T1000 (cell line): ENCODE results near the gene WWOX.
"Not testable (repeated sequence)": the region's sequence is repeated elsewhere in the genome, so short reads cannot be mapped to it uniquely, and the experiment has no call there.

Source experiments
- DNase-seq: peaks from one replicate; lab custom pipeline; 2025; ENCODE audit warnings: mixed read lengths; lab: John Stamatoyannopoulos, UW

The WWOX gene

DNA sequence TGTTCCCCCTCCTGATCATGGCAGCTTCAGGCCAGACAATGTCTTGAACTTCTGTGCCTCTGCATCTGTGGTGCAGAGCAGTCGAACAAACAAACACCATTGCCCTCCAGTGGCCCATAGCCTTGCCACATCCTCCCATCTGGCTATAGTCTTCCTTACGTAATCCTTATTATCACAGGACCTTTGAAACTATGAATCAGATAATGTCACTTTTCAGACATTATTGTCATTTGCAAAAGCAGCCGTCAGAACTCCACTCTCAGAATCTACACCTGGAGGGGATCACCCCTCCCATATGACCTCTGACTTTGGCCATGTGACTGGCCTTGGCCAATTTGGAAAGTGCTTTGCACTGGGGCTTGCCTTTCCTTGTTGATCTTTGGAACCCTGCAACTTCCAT is 1113.8 kb downstream of the WWOX start:
- DNase-seq = no peak

DNA sequence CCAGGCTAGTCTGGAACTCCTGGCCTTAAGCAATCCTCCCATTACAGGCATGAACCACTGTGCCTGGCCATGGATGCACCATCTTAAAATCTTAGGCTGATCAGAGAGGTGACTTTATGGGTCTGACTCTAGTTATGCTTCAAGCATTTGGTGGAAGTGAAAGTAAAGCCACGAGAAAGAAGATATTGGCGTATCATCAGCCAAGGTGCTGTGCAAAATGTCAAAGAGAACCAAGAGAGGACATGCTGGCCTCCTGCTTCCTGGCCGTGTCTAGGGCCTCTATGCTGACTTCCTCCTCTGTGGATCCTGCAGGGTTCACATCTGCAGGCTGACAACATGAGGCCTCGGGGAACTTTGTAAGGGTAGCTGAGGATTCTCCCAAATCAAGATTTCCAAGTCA is 1115.8 kb downstream of the WWOX start:
- DNase-seq = no peak

DNA sequence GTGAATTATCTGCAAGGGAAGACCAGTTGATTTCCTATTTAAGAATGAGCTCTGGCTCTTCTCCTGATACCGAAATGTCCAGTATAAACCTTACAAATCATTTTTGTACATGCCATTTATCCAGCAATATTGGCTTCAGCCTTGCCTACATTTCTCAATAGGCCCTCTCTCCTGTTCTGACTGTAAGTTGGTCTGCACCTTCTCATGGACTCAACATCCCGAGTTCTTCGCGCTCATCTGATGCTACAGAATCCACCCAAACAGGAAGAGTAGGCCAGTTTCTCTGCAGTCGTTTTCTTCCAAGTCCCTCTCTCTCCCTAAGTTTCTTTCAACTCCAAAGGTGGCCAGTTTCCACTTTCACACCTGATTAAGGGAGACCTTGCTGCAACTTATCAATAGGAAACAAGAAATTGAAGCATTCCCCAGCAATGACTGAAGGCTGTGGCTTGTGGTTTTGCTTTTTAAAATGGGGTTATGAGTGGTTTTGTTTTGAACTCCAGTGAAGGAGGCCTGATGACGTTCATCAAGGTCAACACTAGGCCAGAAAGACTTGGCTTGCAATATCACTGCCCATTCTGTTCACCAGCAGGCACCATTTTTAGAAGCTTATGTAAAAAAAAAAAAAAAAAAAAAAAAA is 1118.0 kb downstream of the WWOX start:
- no peak for DNase-seq

DNA sequence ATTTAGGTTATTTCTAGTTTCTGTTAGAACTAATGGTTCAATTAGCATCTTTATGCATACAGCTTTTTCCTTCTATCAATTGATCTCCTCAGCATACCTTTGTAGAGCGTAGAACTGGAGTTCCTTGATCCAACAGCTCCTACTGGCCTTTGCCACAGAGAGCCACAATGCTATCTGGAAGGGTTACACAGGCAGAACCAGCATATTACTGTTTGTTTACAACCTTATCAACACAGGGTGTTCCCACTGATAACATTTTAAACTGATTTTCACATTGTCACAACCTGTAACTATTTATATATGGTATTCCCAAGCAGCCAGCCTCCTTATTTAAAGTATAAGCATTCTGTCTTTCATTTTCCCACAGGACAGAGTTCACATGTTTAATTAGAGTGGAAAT is 1118.9 kb downstream of the WWOX start:
- DNase-seq = no peak

DNA sequence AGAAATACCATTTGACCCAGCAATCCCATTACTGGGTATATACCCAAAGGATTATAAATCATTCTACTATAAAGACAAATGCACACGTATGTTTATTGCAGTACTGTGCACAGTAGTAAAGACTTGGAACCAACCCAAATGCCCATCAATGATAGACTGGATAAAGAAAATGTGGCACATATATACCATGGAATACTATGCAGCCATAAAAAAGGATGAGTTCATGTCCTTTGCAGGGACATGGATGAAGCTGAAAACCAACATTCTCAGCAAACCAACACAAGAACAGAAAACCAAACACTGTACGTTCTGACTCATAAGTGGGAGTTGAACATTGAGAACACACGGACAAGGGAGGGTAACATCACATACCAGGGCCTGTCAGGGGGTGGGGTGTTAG is 1126.5 kb downstream of the WWOX start:
- DNase-seq = not testable (repeated sequence)

DNA sequence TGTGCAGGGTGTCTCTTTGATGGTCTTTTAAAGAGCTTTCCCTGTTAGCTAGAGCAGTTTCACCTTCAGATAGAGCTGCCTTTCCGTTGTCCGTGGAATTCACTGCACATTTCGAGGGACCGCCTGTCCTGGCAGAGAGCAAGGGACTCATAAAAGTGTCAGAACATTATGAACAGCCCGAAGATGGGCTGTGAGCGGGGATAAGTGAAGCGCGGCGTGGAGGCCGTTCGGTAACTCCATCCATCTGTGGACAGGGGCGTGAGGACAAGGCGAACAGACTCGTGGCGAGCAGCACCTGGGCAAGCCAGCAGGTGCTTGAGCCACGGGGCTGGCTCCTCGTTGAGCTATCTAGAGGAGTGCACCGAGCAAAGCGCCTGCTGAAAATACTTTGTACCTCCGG is 1129.9 kb downstream of the WWOX start:
- no peak for DNase-seq

DNA sequence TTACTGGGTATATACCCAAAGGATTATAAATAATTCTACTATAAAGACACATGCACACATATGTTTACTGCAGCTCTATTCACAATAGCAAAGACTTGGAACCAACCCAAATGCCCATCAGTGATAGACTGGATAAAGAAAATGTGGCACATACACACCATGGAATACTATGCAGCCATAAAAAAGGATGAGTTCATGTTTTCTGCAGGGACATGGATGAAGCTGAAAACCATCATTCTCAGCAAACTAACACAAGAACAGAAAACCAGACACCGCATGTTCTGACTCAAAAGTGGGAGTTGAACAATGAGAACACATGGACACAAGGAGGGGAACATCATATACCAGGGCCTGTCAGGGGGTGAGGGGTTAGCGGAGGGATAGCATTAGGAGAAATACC is 1146.2 kb downstream of the WWOX start:
- not testable (repeated sequence) for DNase-seq

DNA sequence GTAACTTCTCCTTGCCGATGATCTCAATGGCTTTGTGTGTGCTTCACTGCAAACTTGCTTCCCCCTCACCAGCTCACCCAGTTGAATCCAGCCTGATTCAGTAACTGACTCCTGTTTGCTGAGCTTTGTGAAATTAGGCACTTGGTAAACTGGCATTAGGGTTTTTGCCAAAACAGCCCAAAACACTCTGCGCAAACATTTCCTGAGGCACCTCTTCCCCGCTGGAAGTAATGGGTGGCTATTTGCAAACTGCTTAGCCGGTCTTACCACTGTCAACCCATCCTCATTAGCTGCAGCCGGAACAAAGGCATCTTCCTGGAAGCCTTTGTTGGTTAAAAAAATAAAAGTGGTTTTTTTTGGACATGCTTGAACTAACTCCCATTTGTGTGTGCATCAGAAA is 1147.9 kb downstream of the WWOX start:
- no peak for DNase-seq

DNA sequence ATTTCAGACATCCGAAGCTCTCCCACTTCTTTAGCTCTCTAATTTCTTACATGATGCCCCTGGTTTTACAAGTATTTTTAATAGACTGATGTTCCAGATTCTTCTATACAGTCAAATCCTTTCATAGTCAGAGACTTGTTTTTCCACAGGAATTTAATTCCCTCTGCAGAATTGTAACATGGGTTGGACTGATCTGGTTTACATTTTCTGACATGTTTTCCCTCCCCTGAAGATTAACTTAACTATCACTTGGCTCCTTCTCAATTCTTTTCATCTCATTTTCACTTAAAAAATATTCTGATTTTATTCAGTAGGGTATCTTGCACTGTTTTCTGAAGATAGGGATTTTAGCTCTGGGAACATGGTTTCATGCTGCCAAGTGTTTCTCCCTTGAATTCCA is 1148.9 kb downstream of the WWOX start:
- no peak for DNase-seq

DNA sequence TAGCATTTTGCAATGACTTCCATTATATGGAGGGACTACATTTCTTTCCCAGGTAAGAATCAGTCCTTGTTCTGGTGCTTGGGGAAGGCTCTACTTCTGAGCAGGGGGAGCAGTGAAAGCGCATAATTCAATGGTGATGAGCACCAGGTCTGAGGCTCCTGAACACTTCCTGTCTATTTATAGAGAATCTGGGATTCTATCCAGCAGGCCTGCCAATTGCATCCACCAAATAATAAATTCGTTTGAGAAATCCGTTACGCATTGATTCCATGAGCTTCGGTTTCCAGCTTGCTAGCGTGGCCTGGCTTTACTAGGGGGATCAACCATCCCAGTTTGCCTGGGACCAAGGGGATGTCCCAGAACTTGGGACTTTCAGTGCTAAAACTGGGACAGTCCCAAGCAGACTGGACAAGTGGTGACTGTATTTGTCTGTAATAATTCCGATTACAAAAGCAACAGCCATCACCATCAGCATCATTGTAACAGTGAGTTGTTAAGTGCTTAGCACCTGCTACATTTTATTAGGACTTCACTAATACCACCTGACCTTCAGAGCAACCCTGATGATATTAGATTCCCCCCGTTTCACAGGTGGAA is 1151.1 kb downstream of the WWOX start:
- no peak for DNase-seq

DNA sequence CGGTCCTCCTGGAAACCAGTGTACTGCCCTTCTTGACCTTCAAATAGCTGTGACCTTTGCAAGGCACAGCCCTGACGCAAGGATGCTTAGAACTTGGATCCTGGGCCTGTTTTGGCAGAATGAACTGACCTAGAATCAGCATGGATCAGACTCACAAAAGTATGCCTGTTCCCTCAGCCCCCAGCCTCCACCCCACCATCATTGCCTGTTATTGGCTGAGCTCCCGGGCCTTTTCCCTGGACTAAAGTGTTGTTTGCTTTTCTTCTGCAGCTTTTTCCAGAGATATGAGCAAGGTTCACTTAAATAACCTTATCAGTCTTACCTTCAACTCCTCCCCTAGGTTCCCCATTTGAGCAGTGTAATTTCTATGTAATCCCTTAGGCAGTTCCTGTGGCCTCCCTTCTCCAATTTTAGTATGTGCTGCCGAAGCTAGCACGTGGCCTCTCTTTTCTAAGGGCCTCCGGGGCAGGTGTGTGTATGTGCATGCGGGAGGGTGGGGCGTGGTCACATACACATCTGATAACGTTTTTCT is 1153.7 kb downstream of the WWOX start:
- DNase-seq = no peak

DNA sequence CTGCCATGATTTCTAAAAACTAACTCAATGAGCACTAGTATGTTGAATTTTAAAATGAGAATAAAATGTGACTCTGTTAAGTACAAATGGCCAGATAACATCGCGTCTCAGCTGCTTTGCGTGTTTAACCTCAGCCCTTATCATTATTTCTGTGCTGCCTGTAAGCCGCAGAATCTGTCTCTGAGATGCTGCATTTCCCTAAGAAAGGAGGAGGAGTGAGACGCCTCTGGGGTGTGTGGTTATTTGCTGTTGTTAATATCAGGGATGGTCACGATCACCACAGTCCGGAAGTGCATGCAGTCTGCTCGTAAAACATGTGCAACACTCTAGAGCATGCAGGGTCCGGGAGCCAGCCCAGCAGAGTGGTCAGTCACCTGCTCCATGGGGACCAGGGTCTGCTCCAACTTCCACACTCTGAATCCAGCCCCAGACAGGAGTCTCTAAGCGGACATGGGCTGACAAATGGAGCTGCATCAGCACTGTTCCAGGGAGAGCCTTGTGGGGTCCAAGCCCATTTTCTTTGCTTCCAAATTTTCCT is 1158.6 kb downstream of the WWOX start:
- DNase-seq = no peak

DNA sequence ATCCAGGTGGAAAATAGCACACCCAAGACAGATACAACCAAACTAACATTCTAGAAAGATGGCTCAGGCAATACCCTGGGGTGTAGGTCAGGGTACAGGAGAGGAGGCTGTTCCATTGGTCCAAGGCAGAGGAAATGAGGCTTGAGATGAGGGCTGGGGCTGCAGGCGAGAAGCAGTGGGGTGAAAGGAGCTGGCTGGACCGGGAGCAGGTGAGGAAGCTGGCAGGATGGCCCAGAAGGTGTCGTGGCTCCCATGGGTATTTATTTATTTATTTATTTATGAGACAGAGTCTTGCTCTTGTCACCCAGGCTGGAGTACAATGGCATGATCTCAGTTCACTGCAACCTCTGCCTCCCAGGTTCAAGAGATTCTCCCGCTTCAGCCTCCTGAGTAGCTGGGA is 1161.4 kb downstream of the WWOX start:
- DNase-seq = not testable (repeated sequence)

DNA sequence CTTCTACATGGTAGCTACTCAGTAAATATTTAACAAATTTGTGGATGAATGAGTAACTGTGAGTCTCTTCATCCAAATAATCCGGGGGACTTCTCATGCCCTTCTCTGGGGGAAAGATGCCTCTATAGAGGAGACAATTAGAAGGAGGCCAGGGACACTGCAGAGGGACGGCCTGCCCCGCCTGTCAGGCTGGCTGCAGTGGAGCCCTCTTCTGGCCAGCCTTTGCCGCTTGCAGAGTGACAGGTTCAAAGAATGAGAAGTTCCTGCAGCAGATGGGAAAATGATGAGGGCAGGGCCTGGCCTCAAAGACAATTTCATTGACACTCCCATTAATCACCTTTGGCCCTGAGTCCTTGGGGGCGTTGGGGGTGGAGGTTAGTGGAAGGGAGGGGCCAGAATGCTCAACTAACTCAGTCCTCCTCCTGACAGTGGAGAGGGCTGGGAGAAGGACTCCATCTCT is 1162.1 kb downstream of the WWOX start:
- DNase-seq = no peak

DNA sequence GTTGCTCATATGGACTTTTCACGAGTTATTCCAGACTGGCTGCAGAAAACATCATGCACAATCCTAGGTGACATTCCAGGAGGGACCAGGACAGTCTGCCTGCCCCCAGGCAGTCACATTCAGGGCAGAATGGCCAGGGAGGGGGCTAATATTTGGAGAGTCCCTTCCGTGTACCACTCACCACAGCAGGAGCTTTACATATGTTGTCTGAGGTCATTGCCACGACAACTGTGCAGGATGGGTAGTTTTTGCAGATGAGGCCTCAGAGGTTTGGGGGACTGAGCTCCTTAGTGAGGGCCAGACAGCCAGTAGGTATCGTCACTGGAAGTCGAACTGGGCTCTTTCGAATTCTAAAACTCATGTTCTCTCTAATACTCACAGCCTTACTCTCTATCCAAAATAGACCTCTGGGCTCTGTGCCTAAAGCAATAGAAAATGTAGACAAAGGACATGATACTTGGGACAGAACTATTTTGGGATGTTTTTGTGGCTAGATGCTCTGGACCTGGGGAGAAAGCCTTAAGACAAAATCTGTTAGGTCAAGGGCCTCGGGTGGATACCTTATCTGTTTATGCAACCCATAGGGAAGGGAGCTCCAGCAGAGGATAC is 1162.6 kb downstream of the WWOX start:
- DNase-seq = no peak
